ENCODE results near the gene NOP9. TPM values are rescaled to one million over a fixed set of nuclear protein-coding genes. Genes with fewer than 3 reads are reported as not detected.

NOP9 gene, protein sequence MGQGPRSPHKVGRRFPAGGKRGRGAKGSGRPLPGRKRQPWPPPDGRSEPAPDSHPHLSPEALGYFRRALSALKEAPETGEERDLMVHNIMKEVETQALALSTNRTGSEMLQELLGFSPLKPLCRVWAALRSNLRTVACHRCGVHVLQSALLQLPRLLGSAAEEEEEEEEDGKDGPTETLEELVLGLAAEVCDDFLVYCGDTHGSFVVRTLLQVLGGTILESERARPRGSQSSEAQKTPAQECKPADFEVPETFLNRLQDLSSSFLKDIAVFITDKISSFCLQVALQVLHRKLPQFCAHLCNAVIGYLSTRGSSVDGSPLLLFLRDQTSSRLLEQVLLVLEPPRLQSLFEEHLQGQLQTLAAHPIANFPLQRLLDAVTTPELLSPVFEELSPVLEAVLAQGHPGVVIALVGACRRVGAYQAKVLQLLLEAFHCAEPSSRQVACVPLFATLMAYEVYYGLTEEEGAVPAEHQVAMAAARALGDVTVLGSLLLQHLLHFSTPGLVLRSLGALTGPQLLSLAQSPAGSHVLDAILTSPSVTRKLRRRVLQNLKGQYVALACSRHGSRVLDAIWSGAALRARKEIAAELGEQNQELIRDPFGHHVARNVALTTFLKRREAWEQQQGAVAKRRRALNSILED
- total RNA-seq (2014; rRNA removed; shearing (Covaris generic); ENCODE audit: low replicate concordance) = 42.0 and 44.7 TPM in 2 replicates

DNA sequence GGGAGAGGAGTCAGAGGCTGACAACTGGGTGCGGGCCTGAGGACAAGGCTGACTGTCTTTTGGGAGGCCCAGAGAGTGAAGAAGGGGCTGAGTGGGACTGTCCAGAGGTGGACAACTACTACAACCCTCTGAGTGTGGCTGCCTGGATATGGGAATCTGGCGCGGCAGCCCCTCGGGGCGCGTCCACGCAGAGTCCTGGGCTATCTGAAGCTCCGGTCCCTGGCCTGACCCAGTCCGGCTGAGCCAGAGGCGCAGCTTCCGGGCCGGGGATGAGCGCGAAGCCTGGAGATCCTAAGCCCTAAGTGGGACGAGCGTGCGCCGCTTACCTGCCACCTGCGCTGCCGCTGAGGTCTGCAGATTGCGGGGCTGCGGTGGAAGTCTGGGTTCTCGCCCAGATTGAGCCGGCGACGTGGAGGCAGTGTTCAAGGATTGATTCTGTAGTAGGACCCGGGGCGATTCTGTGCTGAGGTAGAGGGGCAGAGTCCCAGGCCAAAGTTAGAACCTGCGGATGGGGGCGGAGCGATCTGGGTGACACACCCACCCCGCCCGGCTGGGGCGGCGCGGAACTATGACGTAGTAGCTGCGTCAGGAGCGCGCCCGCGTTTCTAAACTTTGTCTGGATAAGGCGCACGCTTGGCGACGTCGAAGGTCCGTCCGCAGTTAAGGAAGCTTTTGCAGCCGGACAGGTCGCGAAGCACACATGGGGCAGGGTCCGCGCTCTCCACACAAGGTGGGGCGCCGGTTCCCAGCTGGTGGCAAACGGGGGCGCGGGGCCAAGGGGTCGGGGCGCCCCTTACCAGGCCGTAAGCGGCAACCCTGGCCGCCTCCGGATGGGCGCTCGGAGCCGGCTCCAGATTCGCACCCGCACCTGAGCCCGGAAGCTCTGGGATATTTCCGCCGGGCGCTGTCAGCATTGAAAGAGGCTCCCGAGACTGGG is at the start of gene NOP9, which contains the start of gene DHRS1:
TSS of gene NOP9 (plus strand) at position 596 of the 937 bp plus-strand sequence. CDS start at position 701, 105 bp downstream.
TSS of gene DHRS1 (minus strand) at position 526 of the 937 bp plus-strand sequence. CDS start 674 bp downstream, outside the sequence.
- H3K4me1 ChIP-seq (ENCODE audit: low read length) = peaks cover 34% of the 10 kb centered on the region
- no peaks in the 10 kb centered on the region for H3K9me3 ChIP-seq (ENCODE audit: low read length)
- peaks cover 9% of the 10 kb centered on the region; the same call in 1 of the 2 replicates for H4K20me1 ChIP-seq (ENCODE audit: insufficient read depth, low read depth, low read length)
- H3K4me3 ChIP-seq (ENCODE audit: low read length) = peak within 1 kb of the TSS; percentile 84
- peaks cover 37% of the 10 kb centered on the region for H3K36me3 ChIP-seq (ENCODE audit: insufficient read depth, low read length)
- DNase-seq = peak; percentile 99
- no peaks in the 10 kb centered on the region for H3K9me2 ChIP-seq (replicated peaks; ENCODE audit: insufficient read depth, low read length)
- peaks cover 42% of the 10 kb centered on the region for H3K79me2 ChIP-seq (ENCODE audit: low read length)
- peak within 1 kb of the TSS; percentile 79 for H2AFZ ChIP-seq (ENCODE audit: low read length)
- H3K9ac ChIP-seq (ENCODE audit: low read length) = peak within 1 kb of the TSS; percentile 82
- H3K27me3 ChIP-seq (ENCODE audit: low read length) = no peaks in the 10 kb centered on the region
- peak within 1 kb of the TSS; percentile 94 for H3K4me2 ChIP-seq (ENCODE audit: low read depth, low read length, poor library complexity, severe bottlenecking)
- H3K27ac ChIP-seq (ENCODE audit: low read length) = no peak within 1 kb of the TSS

DNA sequence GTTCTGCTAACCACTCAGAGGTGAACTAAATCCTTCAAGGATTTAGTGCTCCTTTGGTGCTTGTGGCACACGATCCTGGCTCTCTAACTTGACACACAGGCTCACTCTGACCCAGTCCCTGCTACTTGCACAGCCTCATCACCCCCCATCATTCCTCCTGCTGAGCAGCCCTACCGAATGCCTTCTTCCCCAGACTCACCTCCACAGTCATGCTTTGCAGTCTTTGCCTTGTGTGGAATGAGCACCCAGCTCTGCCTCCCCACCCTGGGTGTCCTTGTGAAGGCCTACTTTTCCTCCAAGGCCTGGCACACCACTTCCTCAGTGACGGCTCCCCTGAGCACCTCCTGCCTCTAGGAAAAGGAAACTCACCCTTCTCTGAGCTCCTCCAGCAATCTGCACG is 49.3 kb upstream of the NOP9 start:
- Histone ChIP-seq H3K36me3 (ENCODE audit: insufficient read depth, low read length) (peaks cover 4% of the 10 kb centered on the region; the same call in 1 of the 2 replicates), H3K9me2 (replicated peaks; ENCODE audit: insufficient read depth, low read length) (no peaks in the 10 kb centered on the region), H3K79me2 (ENCODE audit: low read length) (no peaks in the 10 kb centered on the region), H3K27me3 (ENCODE audit: low read length) (no peaks in the 10 kb centered on the region), H3K9ac (ENCODE audit: low read length) (no peak overlapping the region), H3K4me3 (ENCODE audit: low read length) (no peak overlapping the region), H3K27ac (ENCODE audit: low read length) (no peak overlapping the region), H3K4me1 (ENCODE audit: low read length) (no peaks in the 10 kb centered on the region), H2AFZ (ENCODE audit: low read length) (no peak overlapping the region), H4K20me1 (ENCODE audit: insufficient read depth, low read depth, low read length) (no peaks in the 10 kb centered on the region), H3K9me3 (ENCODE audit: low read length) (no peaks in the 10 kb centered on the region), H3K4me2 (ENCODE audit: low read depth, low read length, poor library complexity, severe bottlenecking) (no peak overlapping the region)
- DNase-seq = no peak

DNA sequence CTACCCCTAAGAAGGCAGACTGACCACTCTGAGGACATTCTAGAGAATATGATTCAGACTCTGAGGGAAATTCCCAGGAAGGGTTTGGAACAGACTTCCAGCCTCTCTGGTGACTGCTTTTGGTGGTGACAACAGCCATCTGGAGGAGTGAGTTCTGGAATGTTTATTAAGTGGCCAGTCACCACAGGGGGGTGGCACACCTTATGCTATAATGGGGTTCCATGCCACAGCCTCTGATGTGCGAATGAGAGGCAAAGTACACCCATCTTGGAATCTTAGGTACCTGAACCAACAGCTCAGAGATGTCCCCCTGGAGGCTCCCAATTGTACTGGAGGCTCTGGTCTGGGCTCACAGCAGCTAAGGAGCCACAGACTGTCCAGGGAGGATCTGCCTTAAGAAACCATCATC is 47.8 kb upstream of the NOP9 start:
- no peak for DNase-seq
- H2AFZ ChIP-seq (ENCODE audit: low read length) = no peak overlapping the region
- H4K20me1 ChIP-seq (ENCODE audit: insufficient read depth, low read depth, low read length) = no peaks in the 10 kb centered on the region
- H3K36me3 ChIP-seq (ENCODE audit: insufficient read depth, low read length) = peaks cover 4% of the 10 kb centered on the region; the same call in 1 of the 2 replicates
- no peak overlapping the region for H3K4me3 ChIP-seq (ENCODE audit: low read length)
- H3K9me2 ChIP-seq (replicated peaks; ENCODE audit: insufficient read depth, low read length) = no peaks in the 10 kb centered on the region
- H3K4me1 ChIP-seq (ENCODE audit: low read length) = no peaks in the 10 kb centered on the region
- H3K9ac ChIP-seq (ENCODE audit: low read length) = no peak overlapping the region
- no peaks in the 10 kb centered on the region for H3K79me2 ChIP-seq (ENCODE audit: low read length)
- no peaks in the 10 kb centered on the region for H3K27me3 ChIP-seq (ENCODE audit: low read length)
- H3K4me2 ChIP-seq (ENCODE audit: low read depth, low read length, poor library complexity, severe bottlenecking) = no peak overlapping the region
- no peak overlapping the region for H3K27ac ChIP-seq (ENCODE audit: low read length)
- no peaks in the 10 kb centered on the region for H3K9me3 ChIP-seq (ENCODE audit: low read length)

DNA sequence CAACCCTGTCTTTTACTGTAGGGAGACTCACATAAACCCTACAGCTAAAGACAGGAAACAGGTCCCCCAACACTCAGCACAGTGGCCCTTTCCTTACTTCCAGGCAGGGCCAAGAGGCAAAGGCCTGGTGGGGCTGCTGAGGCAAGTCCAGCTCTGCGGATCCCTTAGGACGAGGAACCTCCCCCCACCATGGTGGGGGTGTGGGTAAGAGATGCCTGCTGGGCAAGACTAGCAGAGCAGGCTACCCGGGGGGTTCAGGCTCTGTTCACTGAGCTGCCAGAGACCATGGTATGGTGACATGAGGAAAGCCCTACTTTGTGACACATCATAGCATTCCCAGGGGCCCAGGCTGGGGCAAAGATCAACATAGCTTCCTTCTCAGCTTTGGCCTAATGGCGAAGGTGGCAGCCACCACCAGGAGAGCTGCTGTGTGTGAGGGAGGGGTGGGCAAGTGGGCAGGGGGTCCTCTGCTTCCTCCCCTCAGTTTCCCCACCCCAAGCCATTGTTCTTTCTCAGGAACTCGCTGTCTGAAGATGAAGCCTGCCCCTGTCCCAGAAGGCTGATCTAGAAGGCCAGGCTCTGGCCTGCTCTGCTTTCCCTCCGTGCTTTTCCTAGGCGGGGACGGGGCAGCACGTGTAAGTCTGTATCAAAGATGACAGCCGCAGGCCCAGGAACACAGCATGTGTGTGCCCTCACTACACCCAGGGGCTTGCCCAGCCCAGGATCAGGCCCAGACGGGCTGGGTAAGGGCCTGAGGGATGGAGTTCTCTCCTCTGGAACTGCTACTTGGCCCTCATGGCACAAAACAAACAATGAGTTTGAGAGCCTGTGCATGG is 47.1 kb upstream of the NOP9 start:
- no peaks in the 10 kb centered on the region for H3K79me2 ChIP-seq (ENCODE audit: low read length)
- no peaks in the 10 kb centered on the region for H3K9me3 ChIP-seq (ENCODE audit: low read length)
- H3K4me3 ChIP-seq (ENCODE audit: low read length) = no peak overlapping the region
- no peaks in the 10 kb centered on the region for H3K9me2 ChIP-seq (replicated peaks; ENCODE audit: insufficient read depth, low read length)
- H3K27me3 ChIP-seq (ENCODE audit: low read length) = no peaks in the 10 kb centered on the region
- H3K36me3 ChIP-seq (ENCODE audit: insufficient read depth, low read length) = peaks cover 4% of the 10 kb centered on the region; the same call in 1 of the 2 replicates
- no peak overlapping the region for H3K9ac ChIP-seq (ENCODE audit: low read length)
- no peak overlapping the region for H2AFZ ChIP-seq (ENCODE audit: low read length)
- no peak for DNase-seq
- H3K4me1 ChIP-seq (ENCODE audit: low read length) = no peaks in the 10 kb centered on the region
- no peak overlapping the region for H3K4me2 ChIP-seq (ENCODE audit: low read depth, low read length, poor library complexity, severe bottlenecking)
- no peak overlapping the region for H3K27ac ChIP-seq (ENCODE audit: low read length)
- H4K20me1 ChIP-seq (ENCODE audit: insufficient read depth, low read depth, low read length) = no peaks in the 10 kb centered on the region

DNA sequence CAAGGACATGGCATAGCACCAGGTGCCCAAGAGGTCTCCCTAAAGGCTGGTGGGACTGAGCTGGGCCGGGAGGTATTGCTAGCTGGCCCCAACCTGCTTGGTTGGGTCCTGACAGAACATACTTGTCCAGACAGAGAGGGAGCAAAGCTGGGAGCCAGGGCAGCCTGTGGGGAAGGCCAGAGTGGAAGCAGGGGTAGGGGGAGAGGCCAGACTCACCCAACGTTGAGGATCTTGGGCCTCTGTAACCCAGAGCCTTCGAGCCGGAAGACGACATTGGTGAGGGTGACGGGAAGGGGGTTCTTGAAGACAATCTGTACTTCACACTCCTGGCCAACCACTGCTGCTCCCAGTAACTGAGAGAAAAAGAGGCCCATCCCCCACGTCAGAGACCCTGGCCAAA is 45.7 kb upstream of the NOP9 start:
- no peaks in the 10 kb centered on the region for H4K20me1 ChIP-seq (ENCODE audit: insufficient read depth, low read depth, low read length)
- H3K4me2 ChIP-seq (ENCODE audit: low read depth, low read length, poor library complexity, severe bottlenecking) = no peak overlapping the region
- H3K9me3 ChIP-seq (ENCODE audit: low read length) = no peaks in the 10 kb centered on the region
- no peaks in the 10 kb centered on the region for H3K27me3 ChIP-seq (ENCODE audit: low read length)
- no peaks in the 10 kb centered on the region for H3K79me2 ChIP-seq (ENCODE audit: low read length)
- no peak overlapping the region for H3K27ac ChIP-seq (ENCODE audit: low read length)
- H2AFZ ChIP-seq (ENCODE audit: low read length) = no peak overlapping the region
- no peaks in the 10 kb centered on the region for H3K4me1 ChIP-seq (ENCODE audit: low read length)
- H3K9me2 ChIP-seq (replicated peaks; ENCODE audit: insufficient read depth, low read length) = no peaks in the 10 kb centered on the region
- peaks cover 4% of the 10 kb centered on the region; the same call in 1 of the 2 replicates for H3K36me3 ChIP-seq (ENCODE audit: insufficient read depth, low read length)
- no peak overlapping the region for H3K9ac ChIP-seq (ENCODE audit: low read length)
- H3K4me3 ChIP-seq (ENCODE audit: low read length) = no peak overlapping the region
- DNase-seq = no peak

DNA sequence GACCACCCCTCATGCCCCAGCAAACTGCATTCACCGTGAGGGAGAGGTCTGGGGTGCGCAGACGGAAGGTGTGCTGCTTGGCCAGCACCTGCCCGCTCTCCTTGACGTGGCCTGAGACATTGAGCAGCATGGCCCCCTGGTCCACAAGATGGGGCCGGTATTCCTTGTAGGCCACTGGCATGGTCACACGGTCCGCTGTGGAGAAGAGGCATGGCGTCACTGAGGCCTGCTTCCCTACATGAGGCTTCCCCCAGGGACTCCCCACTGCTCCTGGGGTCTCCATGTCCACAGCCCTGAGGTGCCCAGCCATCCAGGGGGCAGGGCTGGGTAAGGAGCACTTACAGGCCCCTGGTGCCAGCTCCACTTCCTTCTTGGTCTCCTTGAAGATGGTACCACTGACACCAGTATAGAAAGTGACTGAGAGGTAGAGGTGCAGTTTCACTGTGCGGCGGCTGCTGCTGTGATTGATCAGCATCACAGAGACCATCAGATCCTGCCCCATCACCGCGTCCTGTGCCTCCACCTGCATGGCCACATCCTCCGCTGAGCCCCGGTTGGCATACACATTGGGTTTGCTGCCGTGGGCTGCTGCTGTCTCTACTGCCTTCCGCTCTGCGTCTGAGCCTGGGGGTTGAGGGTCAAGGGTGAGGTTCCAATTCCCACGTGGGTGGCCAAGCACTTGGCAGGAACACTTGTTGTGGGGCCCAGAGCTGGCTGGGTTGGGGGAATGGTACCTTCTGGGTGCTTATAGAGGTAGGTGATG is 44.8 kb upstream of the NOP9 start:
- Histone ChIP-seq H3K36me3 (ENCODE audit: insufficient read depth, low read length) (peaks cover 4% of the 10 kb centered on the region; the same call in 1 of the 2 replicates), H3K9me2 (replicated peaks; ENCODE audit: insufficient read depth, low read length) (no peaks in the 10 kb centered on the region), H3K27me3 (ENCODE audit: low read length) (no peaks in the 10 kb centered on the region), H3K79me2 (ENCODE audit: low read length) (no peaks in the 10 kb centered on the region), H3K9ac (ENCODE audit: low read length) (no peak overlapping the region), H3K4me1 (ENCODE audit: low read length) (no peaks in the 10 kb centered on the region), H2AFZ (ENCODE audit: low read length) (no peak overlapping the region), H3K9me3 (ENCODE audit: low read length) (no peaks in the 10 kb centered on the region), H3K27ac (ENCODE audit: low read length) (no peak overlapping the region), H4K20me1 (ENCODE audit: insufficient read depth, low read depth, low read length) (no peaks in the 10 kb centered on the region), H3K4me2 (ENCODE audit: low read depth, low read length, poor library complexity, severe bottlenecking) (no peak overlapping the region), H3K4me3 (ENCODE audit: low read length) (no peak overlapping the region)
- no peak for DNase-seq

DNA sequence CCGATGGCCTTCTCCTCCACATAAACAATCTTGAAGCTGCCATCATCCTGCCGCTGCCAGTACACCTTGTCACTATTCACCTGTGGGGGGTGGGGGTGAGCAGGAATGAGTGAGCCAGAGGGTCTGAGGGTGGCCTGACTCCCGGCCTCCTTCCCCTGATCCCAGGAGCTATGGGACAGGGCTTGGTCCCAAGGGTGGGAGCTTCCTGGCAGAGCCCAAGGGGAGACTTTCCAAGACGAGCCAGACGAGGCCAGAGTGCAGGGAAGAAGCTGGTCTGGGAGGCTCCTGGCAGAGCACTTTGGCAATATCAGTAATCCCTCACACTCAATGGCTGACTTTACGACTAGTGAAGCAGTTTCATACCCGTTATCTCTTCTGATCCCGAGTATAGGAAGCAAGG is 44.2 kb upstream of the NOP9 start:
- Histone ChIP-seq H3K4me2 (ENCODE audit: low read depth, low read length, poor library complexity, severe bottlenecking) (no peak overlapping the region), H2AFZ (ENCODE audit: low read length) (no peak overlapping the region), H4K20me1 (ENCODE audit: insufficient read depth, low read depth, low read length) (no peaks in the 10 kb centered on the region), H3K79me2 (ENCODE audit: low read length) (no peaks in the 10 kb centered on the region), H3K36me3 (ENCODE audit: insufficient read depth, low read length) (peaks cover 4% of the 10 kb centered on the region; the same call in 1 of the 2 replicates), H3K27ac (ENCODE audit: low read length) (no peak overlapping the region), H3K9ac (ENCODE audit: low read length) (no peak overlapping the region), H3K9me3 (ENCODE audit: low read length) (no peaks in the 10 kb centered on the region), H3K4me3 (ENCODE audit: low read length) (no peak overlapping the region), H3K27me3 (ENCODE audit: low read length) (no peaks in the 10 kb centered on the region), H3K9me2 (replicated peaks; ENCODE audit: insufficient read depth, low read length) (no peaks in the 10 kb centered on the region), H3K4me1 (ENCODE audit: low read length) (no peaks in the 10 kb centered on the region)
- no peak for DNase-seq

All from Karpas-422 (cell line).